HUES64 (cell line): Measurements from ENCODE around the gene EEIG1.

Experiments used
- H3K27ac ChIP-seq: 2 replicates; pipeline ENCODE4 v1.7.0; 2013; ENCODE audit warnings: low read depth, low read length, inconsistent platforms
- H3K27me3 ChIP-seq: 2 replicates; pipeline ENCODE4 v1.6.1; 2013; ENCODE audit warnings: mild to moderate bottlenecking, low read length; ENCODE audit not compliant: insufficient read depth
- H3K36me3 ChIP-seq: 2 replicates; pipeline ENCODE4 v1.6.1; 2013; ENCODE audit warnings: mild to moderate bottlenecking, low read length; ENCODE audit not compliant: insufficient read depth
- H3K4me1 ChIP-seq: 2 replicates; pipeline ENCODE4 v1.6.1; 2013; ENCODE audit warnings: mild to moderate bottlenecking, low read length, moderate library complexity; ENCODE audit not compliant: insufficient read depth
- H3K4me3 ChIP-seq: 2 replicates; pipeline ENCODE4 v1.5.1; 2013; ENCODE audit warnings: mild to moderate bottlenecking, low read length, moderate library complexity
- H3K9ac ChIP-seq: 2 replicates; pipeline ENCODE4 v1.6.1; 2013; ENCODE audit warnings: mild to moderate bottlenecking, low read depth, low read length
- H3K9me3 ChIP-seq: 2 replicates; pipeline ENCODE4 v1.6.1; 2013; ENCODE audit warnings: low read depth, low read length; ENCODE audit not compliant: insufficient read depth
- whole genome bisulfite sequencing: fragments of 150-250, 120-280 bp; methylation state at CpG from one replicate; pipeline ENCODE4 v1.1.7; 2013; ENCODE audit warnings: missing lambda C conversion rate; 5-methylcytosine and 5-hydroxymethylcytosine counted together

The EEIG1 gene

DNA sequence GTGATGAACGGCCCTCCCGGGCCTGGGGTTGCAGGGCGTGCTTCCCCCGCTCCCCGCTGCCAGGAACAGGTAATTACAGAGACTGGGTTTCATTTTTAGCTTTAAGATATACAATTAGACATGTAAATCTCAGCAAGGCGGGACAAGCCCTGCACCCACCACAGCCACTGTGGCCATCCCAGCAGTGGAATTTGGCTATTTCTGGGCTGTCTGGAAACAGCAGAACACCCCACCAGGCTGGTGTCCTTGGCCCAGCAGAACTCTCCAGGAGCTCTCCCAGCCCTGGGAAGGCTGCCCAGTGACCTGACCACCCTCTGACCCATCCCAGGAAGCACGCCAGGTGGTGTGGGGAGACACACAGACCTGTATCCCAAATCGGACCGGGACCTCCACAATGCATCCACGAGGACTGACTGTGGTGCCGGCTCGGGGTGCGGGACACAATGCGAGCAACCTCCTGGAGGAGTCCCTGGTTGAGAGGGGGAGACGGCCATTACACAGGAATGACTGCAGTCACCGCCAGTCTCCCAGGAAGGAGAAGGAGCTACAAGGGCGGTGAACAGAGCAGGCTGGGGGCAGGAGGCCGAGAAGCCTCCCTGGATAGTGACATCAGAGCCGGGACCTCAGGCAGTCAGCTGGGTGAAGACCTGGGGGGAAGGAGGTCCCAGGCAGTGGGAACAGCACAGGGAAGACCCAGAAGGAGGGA is 17.3 kb downstream of the EEIG1 start:
- no peak overlapping the region for H3K9ac ChIP-seq
- no peaks in the 10 kb centered on the region for H3K36me3 ChIP-seq
- H3K27me3 ChIP-seq = no peaks in the 10 kb centered on the region
- no peak overlapping the region for H3K4me3 ChIP-seq
- H3K4me1 ChIP-seq = peaks cover 18% of the 10 kb centered on the region
- H3K9me3 ChIP-seq = no peaks in the 10 kb centered on the region
- 89% methylated on average over 19 of the region's 19 CpGs for WGBS
- no peak overlapping the region; the same call in 1 of the 2 replicates for H3K27ac ChIP-seq

- H3K27me3 ChIP-seq = no peaks in the 10 kb centered on the region
- peaks cover 15% of the 10 kb centered on the region for H3K4me1 ChIP-seq
- H3K9me3 ChIP-seq = no peaks in the 10 kb centered on the region
- no peak overlapping the region for H3K4me3 ChIP-seq
- 85% methylated on average over 3 of the region's 3 CpGs for WGBS
- H3K36me3 ChIP-seq = no peaks in the 10 kb centered on the region
- no peak overlapping the region for H3K27ac ChIP-seq
- H3K9ac ChIP-seq = no peak overlapping the region
These were observed 17.8 kb downstream of the EEIG1 start for GRCh38 chr9:127963041-127963358.

GRCh38 chr9:127962278-127962677 is 18.5 kb downstream of the EEIG1 start:
- H3K27ac ChIP-seq = no peak overlapping the region
- H3K9ac ChIP-seq = no peak overlapping the region
- H3K9me3 ChIP-seq = no peaks in the 10 kb centered on the region

GRCh38 chr9:127961613-127962155 is 19.1 kb downstream of the EEIG1 start:
- H3K36me3 ChIP-seq = no peaks in the 10 kb centered on the region
- no peaks in the 10 kb centered on the region for H3K27me3 ChIP-seq
- peaks cover 15% of the 10 kb centered on the region for H3K4me1 ChIP-seq
- H3K9me3 ChIP-seq = no peaks in the 10 kb centered on the region
- no peak overlapping the region for H3K4me3 ChIP-seq
- no peak overlapping the region for H3K9ac ChIP-seq
- H3K27ac ChIP-seq = no peak overlapping the region
- WGBS = 93% methylated on average over 13 of the region's 13 CpGs

More at GRCh38 chr9:127962278-127962677, 18.5 kb downstream of the EEIG1 start:
- 54% methylated on average over 3 of the region's 3 CpGs for WGBS
- Histone ChIP-seq H3K27me3 (no peaks in the 10 kb centered on the region), H3K4me3 (no peak overlapping the region), H3K36me3 (no peaks in the 10 kb centered on the region), H3K4me1 (peaks cover 15% of the 10 kb centered on the region)

DNA sequence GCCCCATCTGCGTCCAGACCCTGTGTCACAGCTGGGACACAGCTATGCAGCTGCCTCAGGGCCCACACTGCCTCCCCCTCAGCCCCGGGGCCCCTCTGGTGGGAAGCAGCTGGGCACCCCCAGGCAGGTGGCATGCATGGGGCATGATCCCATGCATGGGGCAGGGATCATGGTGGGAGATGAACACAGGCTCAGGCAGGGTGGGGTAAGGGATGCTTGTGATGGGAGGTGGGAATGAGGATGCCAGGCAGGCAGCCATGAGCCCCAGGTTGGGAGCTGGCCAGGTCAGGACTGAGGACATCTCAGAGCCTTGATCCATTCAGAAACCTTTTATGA is 19.7 kb downstream of the EEIG1 start:
- WGBS = 97% methylated on average over 2 of the region's 2 CpGs
- Histone ChIP-seq H3K36me3 (no peaks in the 10 kb centered on the region), H3K4me1 (peaks cover 15% of the 10 kb centered on the region), H3K27me3 (no peaks in the 10 kb centered on the region), H3K9me3 (no peaks in the 10 kb centered on the region), H3K27ac (no peak overlapping the region), H3K9ac (no peak overlapping the region), H3K4me3 (no peak overlapping the region)

GRCh38 chr9:127960410-127961154 is 20.2 kb downstream of the EEIG1 start:
- Histone ChIP-seq H3K9ac (no peak overlapping the region), H3K27ac (no peak overlapping the region), H3K36me3 (no peaks in the 10 kb centered on the region), H3K9me3 (no peaks in the 10 kb centered on the region), H3K27me3 (no peaks in the 10 kb centered on the region), H3K4me1 (peaks cover 13% of the 10 kb centered on the region), H3K4me3 (no peak overlapping the region)
- WGBS = 87% methylated on average over 11 of the region's 11 CpGs

DNA sequence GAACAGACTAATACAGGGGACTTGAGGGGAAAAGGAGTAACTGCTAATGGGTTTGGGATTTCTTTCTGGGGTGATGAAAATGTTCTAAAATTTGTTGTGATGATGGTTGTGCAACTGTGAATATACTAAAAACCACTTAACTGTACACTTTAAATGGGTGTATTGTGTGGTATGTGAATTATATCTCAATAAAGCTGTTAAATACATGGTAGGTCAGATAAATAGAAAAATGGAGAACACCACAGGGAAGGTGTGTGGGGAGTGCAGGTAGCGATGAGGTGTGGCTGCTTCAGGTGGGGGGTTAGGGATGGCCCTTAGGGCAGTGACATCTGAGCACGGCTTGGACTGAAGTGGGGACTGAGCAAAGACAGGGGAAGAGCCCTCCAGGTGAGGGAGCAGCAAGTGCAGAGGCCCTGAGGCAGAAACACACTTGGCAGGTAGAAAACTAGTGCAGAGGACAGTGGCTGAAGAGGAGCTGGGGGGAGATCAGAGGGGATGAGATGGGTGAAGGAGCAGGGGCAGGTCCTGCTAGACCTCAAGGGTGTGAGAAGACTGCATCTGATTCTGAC is 20.9 kb downstream of the EEIG1 start:
- Histone ChIP-seq H3K4me1 (peaks cover 11% of the 10 kb centered on the region; the same call in 1 of the 2 replicates), H3K9ac (no peak overlapping the region), H3K4me3 (no peak overlapping the region), H3K27me3 (no peaks in the 10 kb centered on the region), H3K27ac (no peak overlapping the region), H3K9me3 (no peaks in the 10 kb centered on the region), H3K36me3 (no peaks in the 10 kb centered on the region)
- WGBS = 92% methylated on average over 2 of the region's 2 CpGs

DNA sequence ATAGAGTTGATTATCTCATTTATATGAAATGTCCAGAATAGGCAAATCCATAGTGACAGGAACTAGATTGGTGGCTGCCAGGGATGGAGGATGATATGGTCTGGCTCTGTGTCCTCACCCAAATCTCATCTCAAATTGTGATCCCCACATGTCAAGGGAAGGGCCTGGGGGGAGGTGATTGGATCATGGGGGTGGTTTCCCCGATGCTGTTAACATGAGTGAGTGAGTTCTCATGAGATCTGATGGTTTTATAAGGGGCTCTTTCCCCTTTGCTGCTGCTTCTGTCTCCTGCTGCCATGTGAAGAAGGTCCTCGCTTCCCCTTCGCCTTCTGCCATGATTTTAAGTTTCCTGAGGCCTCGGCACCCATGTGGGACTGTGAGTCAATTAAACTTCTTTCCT is 21.4 kb downstream of the EEIG1 start:
- no peak overlapping the region for H3K4me3 ChIP-seq
- 90% methylated on average over 4 of the region's 4 CpGs for WGBS
- H3K9ac ChIP-seq = no peak overlapping the region
- peaks cover 11% of the 10 kb centered on the region; the same call in 1 of the 2 replicates for H3K4me1 ChIP-seq
- no peak overlapping the region for H3K27ac ChIP-seq
- H3K9me3 ChIP-seq = no peaks in the 10 kb centered on the region
- no peaks in the 10 kb centered on the region for H3K27me3 ChIP-seq
- no peaks in the 10 kb centered on the region for H3K36me3 ChIP-seq

- no peak overlapping the region for H3K27ac ChIP-seq
- WGBS = 86% methylated on average over 1 of the region's 1 CpG
These were observed 22.1 kb downstream of the EEIG1 start for GRCh38 chr9:127958728-127959127.

DNA sequence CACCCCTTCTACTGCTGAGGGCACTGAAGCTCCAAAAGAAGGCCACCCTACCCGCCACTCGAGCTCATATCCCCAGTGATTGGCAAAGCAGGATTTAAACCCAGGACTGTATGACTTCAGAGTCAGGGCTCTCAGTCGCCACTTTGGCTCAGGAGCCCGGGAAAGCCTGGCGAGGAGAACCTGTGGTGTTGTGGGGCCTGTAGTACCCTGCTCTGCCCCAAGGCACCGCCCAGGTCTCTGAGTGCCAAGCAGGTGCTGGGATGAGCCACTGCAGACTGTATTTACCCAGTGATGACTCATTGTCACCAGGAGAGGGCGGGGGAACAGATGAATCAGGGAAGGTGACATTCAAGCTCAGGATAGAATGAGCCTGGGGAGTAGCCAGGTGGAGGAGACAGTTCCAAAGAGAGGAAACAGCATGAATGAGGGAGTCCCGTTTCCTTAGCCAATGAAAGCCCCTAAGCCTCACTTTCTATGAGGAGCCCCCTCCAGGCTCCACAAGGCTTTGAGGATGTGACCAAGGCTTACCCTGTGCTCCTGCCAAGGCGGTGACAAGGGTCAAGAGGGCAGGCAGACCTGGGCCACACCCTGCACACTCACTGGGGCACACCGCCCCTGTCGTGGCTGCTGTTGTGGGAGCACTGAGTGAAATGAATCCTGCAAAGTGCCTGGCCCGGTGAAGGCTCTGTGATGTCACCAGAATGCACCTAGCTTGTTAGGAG is 25.3 kb downstream of the EEIG1 start:
- H3K4me3 ChIP-seq = no peak overlapping the region
- no peak overlapping the region for H3K9ac ChIP-seq
- H3K27me3 ChIP-seq = no peaks in the 10 kb centered on the region
- H3K9me3 ChIP-seq = no peaks in the 10 kb centered on the region
- 0 out of 2 replicates have a peak overlapping the region, but pooled peaks have one; percentile 51 for H3K27ac ChIP-seq
- WGBS = 59% methylated on average over 12 of the region's 12 CpGs
- peaks cover 7% of the 10 kb centered on the region; the same call in 1 of the 2 replicates for H3K4me1 ChIP-seq
- H3K36me3 ChIP-seq = no peaks in the 10 kb centered on the region

More at GRCh38 chr9:127958728-127959127, 22.1 kb downstream of the EEIG1 start:
- no peaks in the 10 kb centered on the region for H3K36me3 ChIP-seq
- no peak overlapping the region for H3K9ac ChIP-seq
- H3K9me3 ChIP-seq = no peaks in the 10 kb centered on the region
- no peaks in the 10 kb centered on the region for H3K27me3 ChIP-seq
- H3K4me3 ChIP-seq = no peak overlapping the region
- H3K4me1 ChIP-seq = peaks cover 11% of the 10 kb centered on the region; the same call in 1 of the 2 replicates
